ENCODE measurements around the gene TTC9C.
"Not testable (repeated sequence)": the region's sequence is repeated elsewhere in the genome, so short reads cannot be mapped to it uniquely, and the experiment has no call there.

The TTC9C gene

DNA sequence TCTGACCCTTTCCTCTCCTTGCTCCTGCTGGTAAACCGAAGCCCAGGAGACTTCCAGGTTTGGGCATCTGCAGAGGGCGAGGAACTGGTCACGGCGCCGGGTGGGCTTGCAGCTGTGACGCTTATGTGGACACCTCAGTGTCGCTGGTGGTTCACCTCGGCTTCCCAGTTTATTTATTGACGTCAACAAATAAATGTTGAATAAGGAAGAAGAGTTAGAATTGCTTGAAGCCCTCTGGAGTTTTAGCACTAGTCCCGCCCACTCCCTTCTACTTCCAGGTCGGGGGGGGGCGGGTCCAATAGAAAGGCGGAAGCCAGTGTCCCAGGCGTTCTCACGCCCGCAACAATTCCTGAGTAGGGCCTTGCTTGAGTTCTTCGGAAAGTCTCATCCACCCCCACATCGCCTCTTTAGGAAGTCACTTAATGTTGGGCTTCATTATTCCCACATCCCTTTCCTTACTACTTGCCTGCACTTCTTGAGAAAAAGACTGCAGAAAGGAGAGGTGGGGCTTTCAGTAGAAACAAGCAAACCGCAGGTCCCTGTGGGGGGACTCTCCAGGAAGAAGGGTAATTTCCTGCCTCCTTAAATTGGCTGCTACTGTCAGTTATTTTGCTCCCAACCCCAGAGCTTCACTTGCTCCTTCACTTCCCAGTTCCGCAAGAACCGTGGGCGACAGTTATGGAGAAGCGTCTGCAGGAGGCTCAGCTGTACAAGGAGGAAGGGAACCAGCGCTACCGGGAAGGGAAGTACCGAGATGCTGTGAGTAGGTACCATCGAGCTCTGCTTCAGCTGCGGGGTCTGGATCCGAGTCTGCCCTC is at the start of gene TTC9C:
Gene TTC9C (plus strand): TSS at position 316 of the 818 bp plus-strand sequence. CDS start 363 bp downstream, at position 679.
- H3K4me1 Mint-ChIP-seq: peaks cover 42% of the 10 kb centered on the region
- ATAC-seq (replicated peaks; ENCODE audit: extremely low read depth, poor library complexity, severe bottlenecking): peak; percentile 45
- H3K27ac Mint-ChIP-seq (ENCODE audit: low read depth): peak within 1 kb of the TSS; percentile 96
- peak; percentile 58 to 72 for DNase-seq (ENCODE audit: low spot score in 2 of 2)
- peak within 1 kb of the TSS; percentile 97 for H3K4me3 Mint-ChIP-seq
- H3K27me3 Mint-ChIP-seq: no peaks in the 10 kb centered on the region
- H3K9me3 Mint-ChIP-seq: no peaks in the 10 kb centered on the region
- H3K36me3 Mint-ChIP-seq (ENCODE audit: insufficient read depth): peaks cover 59% of the 10 kb centered on the region

- peaks cover 26% of the 10 kb centered on the region for H3K36me3 Mint-ChIP-seq (ENCODE audit: insufficient read depth)
- peak within 1 kb of the TSS; percentile 92 for H3K4me3 Mint-ChIP-seq
Measured at GRCh38 chr11:62678770-62679696, 49.3 kb upstream of the TTC9C start, which contains the start of gene UBXN1. UBXN1 (minus strand) TSS chr11:62679073; CDS start chr11:62678923, 150 bp downstream.

GRCh38 chr11:62680825-62681240 is 47.5 kb upstream of the TTC9C start:
- Mint-ChIP-seq H3K36me3 (ENCODE audit: insufficient read depth) (peaks cover 16% of the 10 kb centered on the region), H3K4me1 (peaks cover 29% of the 10 kb centered on the region), H3K27me3 (no peaks in the 10 kb centered on the region), H3K4me3 (peak overlapping the region; percentile 58), H3K9me3 (no peaks in the 10 kb centered on the region), H3K27ac (ENCODE audit: low read depth) (peak overlapping the region; percentile 72)
- ATAC-seq (replicated peaks; ENCODE audit: extremely low read depth, poor library complexity, severe bottlenecking) (peak; percentile 50), DNase-seq (ENCODE audit: low spot score in 2 of 2) (no peak)

More at GRCh38 chr11:62678770-62679696, 49.3 kb upstream of the TTC9C start, which contains the start of gene UBXN1:
- ATAC-seq (replicated peaks; ENCODE audit: extremely low read depth, poor library complexity, severe bottlenecking): peak; percentile 83
- H3K4me1 Mint-ChIP-seq: peaks cover 34% of the 10 kb centered on the region
- H3K27ac Mint-ChIP-seq (ENCODE audit: low read depth): peak within 1 kb of the TSS; percentile 89
- no peaks in the 10 kb centered on the region for H3K9me3 Mint-ChIP-seq
- DNase-seq (ENCODE audit: low spot score in 2 of 2): peak; percentile 66 to 68
- no peaks in the 10 kb centered on the region for H3K27me3 Mint-ChIP-seq

GRCh38 chr11:62682518-62682917 is 45.8 kb upstream of the TTC9C start:
- DNase-seq (ENCODE audit: low spot score in 2 of 2): no peak

GRCh38 chr11:62687508-62688396 is 40.5 kb upstream of the TTC9C start:
- Mint-ChIP-seq H3K4me1 (no peaks in the 10 kb centered on the region), H3K9me3 (no peaks in the 10 kb centered on the region), H3K36me3 (ENCODE audit: insufficient read depth) (peaks cover 4% of the 10 kb centered on the region), H3K4me3 (no peak overlapping the region), H3K27me3 (no peaks in the 10 kb centered on the region), H3K27ac (ENCODE audit: low read depth) (no peak overlapping the region)
- no peak for DNase-seq (ENCODE audit: low spot score in 2 of 2)
- no peak for ATAC-seq (replicated peaks; ENCODE audit: extremely low read depth, poor library complexity, severe bottlenecking)

More at GRCh38 chr11:62682518-62682917, 45.8 kb upstream of the TTC9C start:
- Mint-ChIP-seq H3K27ac (ENCODE audit: low read depth) (no peak overlapping the region), H3K36me3 (ENCODE audit: insufficient read depth) (peaks cover 9% of the 10 kb centered on the region), H3K4me1 (peaks cover 16% of the 10 kb centered on the region), H3K4me3 (no peak overlapping the region), H3K9me3 (no peaks in the 10 kb centered on the region), H3K27me3 (no peaks in the 10 kb centered on the region)
- no peak for ATAC-seq (replicated peaks; ENCODE audit: extremely low read depth, poor library complexity, severe bottlenecking)

DNA sequence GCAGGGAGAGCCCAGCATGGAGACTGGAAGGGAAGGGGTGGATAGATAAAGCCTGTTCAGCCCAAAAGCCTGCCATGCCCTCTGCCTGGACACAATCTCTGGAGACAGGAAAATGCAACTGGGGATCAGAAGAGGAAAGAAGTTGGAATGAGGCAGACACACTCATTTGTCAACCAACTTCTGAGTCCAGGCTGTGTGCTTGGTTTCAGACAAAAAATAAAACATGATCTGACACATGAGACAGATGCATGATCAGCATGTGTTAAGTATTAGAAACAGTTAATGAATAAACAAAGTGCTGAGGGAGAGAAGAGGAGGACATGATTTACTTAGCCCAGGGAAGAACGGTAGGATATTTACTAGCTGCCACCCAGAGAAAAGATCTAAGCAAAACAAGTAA is 39.8 kb upstream of the TTC9C start:
- no peak overlapping the region for H3K4me3 Mint-ChIP-seq
- no peaks in the 10 kb centered on the region for H3K4me1 Mint-ChIP-seq
- H3K27me3 Mint-ChIP-seq: no peaks in the 10 kb centered on the region
- no peak for DNase-seq (ENCODE audit: low spot score in 2 of 2)
- no peak for ATAC-seq (replicated peaks; ENCODE audit: extremely low read depth, poor library complexity, severe bottlenecking)
- H3K27ac Mint-ChIP-seq (ENCODE audit: low read depth): no peak overlapping the region
- peaks cover 4% of the 10 kb centered on the region for H3K36me3 Mint-ChIP-seq (ENCODE audit: insufficient read depth)
- H3K9me3 Mint-ChIP-seq: no peaks in the 10 kb centered on the region

DNA sequence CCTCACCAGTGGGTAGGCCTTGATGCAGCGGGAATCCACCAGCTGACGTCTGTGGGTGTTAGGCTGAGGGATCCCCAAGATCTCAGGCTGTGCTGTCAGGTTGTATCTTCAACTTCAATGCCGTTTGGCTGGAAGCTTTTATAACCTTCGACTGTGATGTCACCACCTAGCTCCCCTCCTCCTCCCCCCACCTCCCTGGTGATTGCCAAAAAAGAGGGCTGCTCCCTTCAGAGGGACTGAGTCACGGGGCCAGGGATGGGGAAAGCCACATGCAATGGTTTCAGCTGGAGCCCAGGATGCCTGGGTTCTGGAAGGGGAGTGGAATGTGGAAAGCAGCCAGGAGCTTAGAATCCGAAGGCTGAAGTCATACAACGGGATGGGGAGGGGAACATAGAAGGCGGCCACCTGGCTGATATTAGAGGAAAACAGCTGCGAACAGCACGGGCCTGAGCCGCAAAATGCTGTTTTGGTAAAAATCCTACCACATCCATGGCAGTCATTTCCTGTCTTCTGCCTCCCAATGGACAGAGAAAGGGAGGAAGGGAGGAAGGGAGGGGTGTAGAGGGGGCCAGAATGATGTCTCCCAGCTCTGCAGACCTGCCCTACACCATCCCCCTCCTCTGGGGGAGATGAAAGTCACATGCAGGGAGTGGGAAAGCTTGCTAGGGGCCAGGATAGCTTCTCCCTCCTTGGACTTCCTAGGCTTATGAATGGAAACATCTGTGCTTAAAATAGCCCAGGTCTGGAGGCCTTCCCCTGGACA is 38.7 kb upstream of the TTC9C start, which contains the start of gene LRRN4CL:
Gene LRRN4CL (minus strand): TSS at position 110 of the 763 bp plus-strand sequence. CDS start 1,022 bp downstream, outside the sequence.
- H3K9me3 Mint-ChIP-seq: no peaks in the 10 kb centered on the region
- no peaks in the 10 kb centered on the region for H3K27me3 Mint-ChIP-seq
- DNase-seq (ENCODE audit: low spot score in 2 of 2): no peak
- peaks cover 3% of the 10 kb centered on the region for H3K4me1 Mint-ChIP-seq
- no peak within 1 kb of the TSS for H3K27ac Mint-ChIP-seq (ENCODE audit: low read depth)
- H3K36me3 Mint-ChIP-seq (ENCODE audit: insufficient read depth): peaks cover 4% of the 10 kb centered on the region
- no peak for ATAC-seq (replicated peaks; ENCODE audit: extremely low read depth, poor library complexity, severe bottlenecking)
- no peak within 1 kb of the TSS for H3K4me3 Mint-ChIP-seq

- not testable (repeated sequence) for ATAC-seq (replicated peaks; ENCODE audit: extremely low read depth, poor library complexity, severe bottlenecking); H3K27ac Mint-ChIP-seq (ENCODE audit: low read depth); H3K9me3 Mint-ChIP-seq; DNase-seq (ENCODE audit: low spot score in 2 of 2); H3K4me3 Mint-ChIP-seq; H3K36me3 Mint-ChIP-seq (ENCODE audit: insufficient read depth); H3K4me1 Mint-ChIP-seq; H3K27me3 Mint-ChIP-seq
Measured at GRCh38 chr11:62693624-62694023, 34.7 kb upstream of the TTC9C start.

- Mint-ChIP-seq H3K4me3 (no peak overlapping the region), H3K9me3 (no peaks in the 10 kb centered on the region), H3K4me1 (peaks cover 9% of the 10 kb centered on the region), H3K36me3 (ENCODE audit: insufficient read depth) (peaks cover 2% of the 10 kb centered on the region), H3K27ac (ENCODE audit: low read depth) (peak overlapping the region; percentile 29), H3K27me3 (no peaks in the 10 kb centered on the region)
- peak; percentile 57 to 74 for DNase-seq (ENCODE audit: low spot score in 2 of 2)
- ATAC-seq (replicated peaks; ENCODE audit: extremely low read depth, poor library complexity, severe bottlenecking): peak; percentile 72
Measured at GRCh38 chr11:62694455-62695167, 33.7 kb upstream of the TTC9C start.

- Mint-ChIP-seq H3K4me1 (peaks cover 21% of the 10 kb centered on the region), H3K9me3 (no peaks in the 10 kb centered on the region), H3K36me3 (ENCODE audit: insufficient read depth) (peaks cover 7% of the 10 kb centered on the region), H3K27ac (ENCODE audit: low read depth) (peak overlapping the region; percentile 58), H3K27me3 (no peaks in the 10 kb centered on the region), H3K4me3 (no peak overlapping the region)
- ATAC-seq (replicated peaks; ENCODE audit: extremely low read depth, poor library complexity, severe bottlenecking) (no peak), DNase-seq (ENCODE audit: low spot score in 2 of 2) (no peak)
Measured at GRCh38 chr11:62702246-62702645, 26.0 kb upstream of the TTC9C start.

GRCh38 chr11:62703921-62704320 is 24.4 kb upstream of the TTC9C start:
- ATAC-seq (replicated peaks; ENCODE audit: extremely low read depth, poor library complexity, severe bottlenecking); H3K36me3 Mint-ChIP-seq (ENCODE audit: insufficient read depth); H3K27me3 Mint-ChIP-seq; H3K27ac Mint-ChIP-seq (ENCODE audit: low read depth); H3K4me3 Mint-ChIP-seq; DNase-seq (ENCODE audit: low spot score in 2 of 2); H3K9me3 Mint-ChIP-seq: not testable (repeated sequence)
- H3K4me1 Mint-ChIP-seq: peaks cover 33% of the 10 kb centered on the region
